ENCODE measurements around the gene PRDM16.

The PRDM16 gene

GRCh38 chr1:3170561-3171453 lies 101.8 kb downstream of the PRDM16 start:
- DNase-seq = peak; percentile 51

GRCh38 chr1:3171761-3172160 lies 102.8 kb downstream of the PRDM16 start:
- DNase-seq = no peak

GRCh38 chr1:3172431-3173380 lies 103.7 kb downstream of the PRDM16 start:
- no peak for DNase-seq

- no peak for DNase-seq
Measured at GRCh38 chr1:3173381-3173980, 104.5 kb downstream of the PRDM16 start.

- DNase-seq = peak; percentile 70
Measured at GRCh38 chr1:3174487-3175247, 105.7 kb downstream of the PRDM16 start.

GRCh38 chr1:3175486-3175885 lies 106.5 kb downstream of the PRDM16 start:
- DNase-seq = no peak

GRCh38 chr1:3176028-3176427 lies 107.0 kb downstream of the PRDM16 start:
- DNase-seq = no peak

- DNase-seq = no peak
Measured at GRCh38 chr1:3176820-3177219, 107.8 kb downstream of the PRDM16 start.

GRCh38 chr1:3178279-3178678 lies 109.3 kb downstream of the PRDM16 start:
- DNase-seq = no peak

- no peak for DNase-seq
Measured at GRCh38 chr1:3179471-3179870, 110.5 kb downstream of the PRDM16 start.

GRCh38 chr1:3180915-3181314 lies 111.9 kb downstream of the PRDM16 start:
- DNase-seq = no peak

GRCh38 chr1:3181956-3182355 lies 113.0 kb downstream of the PRDM16 start:
- DNase-seq = peak; percentile 6

GRCh38 chr1:3183411-3183810 lies 114.4 kb downstream of the PRDM16 start:
- no peak for DNase-seq

- DNase-seq = no peak
Measured at GRCh38 chr1:3183813-3184212, 114.8 kb downstream of the PRDM16 start.

- no peak for DNase-seq
Measured at GRCh38 chr1:3184666-3185065, 115.7 kb downstream of the PRDM16 start.

GRCh38 chr1:3185896-3186525 lies 117.0 kb downstream of the PRDM16 start:
- no peak for DNase-seq

GRCh38 chr1:3186526-3186921 lies 117.5 kb downstream of the PRDM16 start:
- DNase-seq = no peak

GRCh38 chr1:3187415-3188149 lies 118.6 kb downstream of the PRDM16 start:
- no peak for DNase-seq

GRCh38 chr1:3188150-3188971 lies 119.4 kb downstream of the PRDM16 start:
- DNase-seq = no peak

All from suppressor macrophage treated with lipopolysaccharide for 4 hours (primary cell).